HG03558 (cell line): ENCODE measurements around the gene CDRT4.

ENCODE experiments used
- ATAC-seq: cut with Tn5 transposase; IDR thresholded peaks from one replicate; pipeline ENCODE4 v1.9.1; 2021; ENCODE audit warnings: moderate number of reproducible peaks; ENCODE audit not compliant: unreplicated experiment; ENCODE audit errors: extremely low read depth

Gene CDRT4

GRCh38 chr17:15493693-15494035 is 26.2 kb upstream of the CDRT4 start:
- ATAC-seq: no peak

DNA sequence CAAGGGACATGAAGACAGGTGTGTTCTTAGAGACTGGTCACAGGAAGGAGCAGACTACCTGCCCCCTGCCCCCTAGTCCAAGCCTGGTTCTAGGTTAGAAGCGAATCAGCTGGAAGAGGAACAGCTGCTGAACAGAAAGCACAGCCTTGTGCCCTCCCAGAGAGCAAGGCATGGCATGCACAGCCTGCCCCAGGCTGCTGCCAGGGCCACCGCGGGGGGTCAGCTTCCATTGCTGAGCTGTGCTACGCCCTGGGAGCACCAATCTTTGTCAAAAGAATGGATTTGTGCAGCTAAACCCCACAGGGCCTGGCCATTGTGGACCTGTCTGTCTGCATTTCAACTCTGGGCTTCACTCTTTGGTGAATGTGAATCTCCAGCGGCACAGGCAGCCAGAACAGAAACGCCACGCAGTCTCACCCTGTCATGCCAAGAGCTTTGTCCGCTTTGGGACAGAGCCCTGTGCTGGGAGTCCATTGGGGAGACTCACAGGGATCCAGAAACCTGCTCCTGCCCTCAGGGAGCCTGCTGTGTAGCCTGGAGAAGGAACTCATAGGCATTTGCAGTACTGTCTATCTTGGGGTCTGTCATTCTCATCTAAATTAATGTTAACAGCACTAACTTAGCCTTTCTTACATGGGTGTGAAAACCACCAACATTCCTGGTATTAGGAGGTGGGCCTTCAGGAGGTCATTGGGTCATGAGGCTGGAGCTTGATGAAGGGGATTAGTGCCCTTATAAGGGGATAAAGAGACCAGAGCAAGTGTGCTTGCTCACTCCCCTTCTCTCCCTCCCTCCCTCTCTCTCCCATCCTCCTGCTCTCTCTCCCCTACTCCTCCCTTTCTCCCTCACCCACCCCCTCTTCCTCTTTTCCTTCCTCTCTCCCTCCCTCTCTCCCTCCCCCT is 25.6 kb upstream of the CDRT4 start:
- no peak for ATAC-seq

GRCh38 chr17:15492186-15492585 is 24.8 kb upstream of the CDRT4 start:
- no peak for ATAC-seq

DNA sequence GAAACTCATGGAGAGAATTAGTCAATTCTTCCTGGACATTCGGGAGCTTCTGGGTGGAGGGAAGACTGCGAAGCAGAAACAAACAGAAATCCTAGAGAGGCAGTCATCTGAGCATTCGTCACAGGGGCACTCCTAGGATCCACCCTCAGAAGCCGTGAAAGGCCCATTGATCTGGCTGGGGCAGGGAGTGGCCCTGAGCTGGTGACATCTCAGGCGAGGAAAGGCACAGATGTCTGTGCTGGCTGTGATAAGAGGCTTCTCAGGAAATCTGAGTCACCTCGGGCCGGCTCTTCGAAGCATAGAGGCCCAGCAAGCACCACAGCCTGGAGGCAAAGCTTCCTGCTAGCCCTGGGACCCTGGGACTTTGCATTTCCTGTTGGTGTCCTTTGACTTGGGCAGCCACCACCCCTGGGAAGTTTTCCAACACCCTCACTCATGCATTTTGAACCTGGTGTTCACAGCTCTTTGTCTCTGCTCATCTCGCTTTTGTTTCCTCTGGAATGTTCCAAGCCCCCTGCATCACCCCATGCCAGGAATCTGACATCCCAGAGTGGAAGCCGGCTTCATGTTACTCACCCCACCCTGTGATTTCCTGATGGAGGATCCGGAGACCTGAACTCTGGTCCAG is 23.3 kb upstream of the CDRT4 start:
- no peak for ATAC-seq

DNA sequence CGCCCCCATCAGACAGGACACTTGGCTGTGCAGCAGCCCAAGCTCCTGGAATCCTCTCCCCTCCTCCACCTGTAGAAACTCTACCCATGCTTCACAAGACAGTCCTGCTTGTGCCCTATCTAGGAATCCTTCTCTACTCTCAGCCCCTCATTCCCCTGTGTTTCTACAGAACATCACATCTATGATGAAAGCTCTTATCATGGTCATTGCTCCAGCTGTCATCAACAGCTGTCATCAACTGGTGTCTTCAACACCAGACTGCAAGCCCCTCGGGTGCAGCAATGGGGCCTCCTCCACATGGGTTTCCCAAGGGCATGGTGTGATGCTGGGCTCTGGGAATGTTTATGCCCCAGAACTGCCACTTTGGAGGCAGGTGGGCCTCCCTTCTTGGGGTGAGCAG is 21.1 kb upstream of the CDRT4 start:
- no peak for ATAC-seq

- ATAC-seq: no peak
These were observed 17.6 kb upstream of the CDRT4 start for GRCh38 chr17:15485045-15485444.

DNA sequence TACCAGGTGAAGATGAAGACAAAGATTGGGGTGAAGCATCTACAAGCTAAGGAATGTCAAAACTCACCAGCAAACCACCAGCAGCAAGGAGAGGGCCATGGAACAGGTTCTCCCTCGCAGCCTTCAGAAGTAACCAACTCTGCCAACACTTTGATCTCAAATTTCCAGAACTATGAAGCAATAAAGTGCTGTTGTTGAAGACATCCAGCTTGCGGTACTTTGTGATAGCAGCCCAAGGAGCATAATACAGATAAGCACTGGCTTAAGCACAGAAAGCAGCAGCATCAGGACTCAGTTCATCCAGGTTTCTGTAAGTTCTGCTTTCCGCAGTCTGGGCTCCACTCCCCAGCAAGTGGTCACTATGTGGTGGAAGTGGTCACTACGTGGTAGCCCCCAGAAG is 16.0 kb upstream of the CDRT4 start:
- no peak for ATAC-seq

DNA sequence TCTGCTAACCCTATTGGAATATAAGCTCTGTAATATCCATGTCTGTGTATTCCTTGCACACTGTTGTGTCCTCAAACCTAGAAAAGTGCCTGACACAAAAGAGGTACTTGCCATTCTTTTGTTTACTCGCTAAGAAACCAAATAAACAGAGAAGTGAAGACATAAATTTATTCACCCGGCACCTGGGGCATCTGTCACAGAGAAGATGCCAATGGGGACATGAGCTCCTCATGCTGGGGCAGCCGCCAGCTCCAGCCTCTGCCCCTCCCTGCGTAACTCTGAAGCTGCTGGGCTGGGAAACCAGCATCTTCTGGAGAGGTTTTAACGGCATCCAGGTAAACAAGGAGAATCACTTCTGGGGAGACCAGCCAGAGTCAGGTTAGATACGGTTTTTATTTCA is 15.1 kb upstream of the CDRT4 start:
- no peak for ATAC-seq

DNA sequence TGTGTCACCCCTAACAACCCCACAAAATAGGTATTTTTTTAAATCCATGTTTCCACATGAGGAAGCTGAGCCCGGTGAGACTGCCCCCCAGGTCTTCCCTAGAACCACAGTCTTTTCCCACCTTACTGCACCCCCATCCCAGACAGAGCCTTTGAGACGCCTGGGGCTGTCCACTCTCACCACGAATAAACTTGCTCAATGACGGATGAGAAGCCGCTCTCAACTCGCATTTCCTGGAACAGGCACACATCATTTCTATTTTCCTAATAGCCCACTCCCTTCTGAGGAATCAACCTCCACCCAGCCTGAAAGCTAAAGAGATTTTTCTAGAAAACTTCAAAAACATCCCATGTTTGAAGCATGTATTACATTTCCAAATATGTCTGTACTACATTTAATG is 14.1 kb upstream of the CDRT4 start:
- ATAC-seq: no peak

GRCh38 chr17:15480204-15480603 is 12.8 kb upstream of the CDRT4 start:
- ATAC-seq: no peak

DNA sequence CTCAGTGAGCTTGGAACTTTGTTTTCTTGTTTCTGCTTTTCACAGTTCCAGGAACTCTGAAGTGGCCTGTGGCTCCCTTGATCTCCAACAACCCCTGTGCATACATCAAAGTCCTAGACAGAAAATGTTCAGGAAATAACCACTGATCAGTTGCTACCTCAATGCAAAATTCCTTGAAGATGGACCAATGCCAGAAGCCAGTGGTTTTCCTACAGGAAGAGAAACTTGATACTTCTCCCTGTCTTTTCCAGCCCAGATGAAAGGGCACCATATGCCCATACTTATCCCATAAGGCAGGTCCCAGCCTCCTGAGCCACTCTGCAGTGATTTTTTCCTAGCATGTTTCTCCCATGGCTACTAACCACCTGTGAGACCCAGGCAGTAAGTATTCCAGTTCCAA is 12.3 kb upstream of the CDRT4 start:
- ATAC-seq: no peak

DNA sequence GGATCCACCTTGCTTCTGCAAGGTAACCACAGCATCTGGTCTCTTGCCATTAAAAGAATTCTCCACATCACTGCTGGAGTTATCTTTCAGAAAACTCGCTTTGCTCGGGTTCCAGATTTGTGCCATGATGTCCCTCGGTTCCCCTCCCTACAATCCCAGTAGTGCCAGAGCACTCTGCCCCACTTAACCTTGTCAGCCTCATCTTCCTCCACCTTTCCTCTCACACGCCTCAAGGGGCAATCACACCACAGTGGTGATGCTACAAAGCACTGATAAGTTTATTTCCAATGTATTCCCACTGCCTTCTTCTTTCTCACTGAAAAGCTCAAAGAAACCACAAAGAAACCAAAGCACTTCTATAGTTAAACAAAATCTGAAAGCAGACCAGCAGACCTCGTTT is 11.4 kb upstream of the CDRT4 start:
- no peak for ATAC-seq

DNA sequence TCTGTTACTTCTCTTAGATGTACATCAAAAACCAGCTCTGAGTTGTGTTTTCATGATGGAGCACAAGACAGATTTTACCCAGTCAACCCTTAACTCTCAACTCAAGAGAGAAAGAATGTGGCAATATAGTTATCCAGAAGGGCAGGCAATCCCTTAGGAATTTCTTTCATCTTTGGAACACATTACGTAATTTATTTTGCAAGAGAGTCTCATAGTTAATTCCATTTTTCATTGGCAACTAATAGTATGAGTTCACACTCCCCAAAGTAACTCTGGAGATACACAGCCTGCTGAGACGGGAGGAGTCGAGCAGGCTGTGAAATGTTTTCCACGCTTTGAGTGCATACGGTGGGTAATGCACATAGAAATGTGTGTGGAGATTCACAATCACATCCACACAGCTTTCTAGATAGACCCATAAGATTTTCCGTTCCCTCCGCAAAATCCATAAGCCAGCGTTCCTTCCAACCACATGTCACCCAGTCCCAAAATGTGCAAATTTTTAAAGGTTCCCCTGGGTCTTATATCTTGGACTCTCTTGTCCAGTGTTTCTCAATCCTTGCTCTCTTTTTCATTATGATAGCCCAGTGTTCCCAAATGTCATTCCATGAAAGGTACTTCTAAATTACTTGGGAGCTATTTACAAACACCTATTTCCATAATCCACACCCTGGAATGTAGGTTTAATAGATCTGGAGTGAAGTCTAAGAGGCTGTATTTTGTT is 8.4 kb upstream of the CDRT4 start:
- no peak for ATAC-seq

DNA sequence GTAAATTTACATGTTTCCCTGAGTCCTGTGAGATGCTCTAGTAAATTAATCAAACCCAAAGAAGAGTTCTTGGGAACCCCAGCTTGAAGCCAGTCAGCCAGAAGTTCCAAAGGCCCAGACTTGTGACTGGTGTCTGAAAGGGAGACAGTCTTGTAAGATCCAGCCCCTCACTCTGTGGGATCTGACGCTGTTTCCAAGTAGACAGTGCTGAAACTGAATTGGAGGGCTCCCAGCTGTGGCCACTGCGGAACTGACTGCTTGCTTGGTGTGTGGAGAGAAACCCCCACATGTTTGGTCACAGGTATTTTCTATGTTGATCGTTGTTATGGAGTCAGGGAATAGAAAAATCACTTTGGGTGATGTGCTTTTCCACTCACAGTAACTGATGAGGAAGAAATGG is 5.5 kb upstream of the CDRT4 start:
- no peak for ATAC-seq

GRCh38 chr17:15470536-15470935 is 3.1 kb upstream of the CDRT4 start:
- no peak for ATAC-seq

DNA sequence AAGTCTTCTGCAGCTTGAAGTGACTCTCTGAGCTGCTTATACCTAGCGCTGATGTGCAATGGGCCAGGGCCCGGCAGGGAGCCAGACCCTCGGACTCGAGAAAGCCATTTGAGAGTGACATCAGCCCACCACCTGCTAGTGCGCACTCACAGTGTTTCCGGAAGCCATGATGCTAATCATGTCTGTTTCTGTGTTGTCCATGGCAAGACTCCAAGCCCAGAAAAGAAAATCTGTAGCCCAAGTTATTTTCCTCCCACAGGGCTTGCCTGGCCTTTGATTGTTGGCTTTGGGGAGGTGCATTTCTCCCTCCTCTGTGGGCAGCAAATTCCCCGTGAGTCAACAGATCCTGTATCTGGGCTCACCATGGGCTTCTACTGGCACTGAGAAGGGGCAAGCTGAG is 1.8 kb upstream of the CDRT4 start:
- no peak for ATAC-seq

- no peak for ATAC-seq
These were observed 705 bp upstream of the CDRT4 start for GRCh38 chr17:15468126-15468525.

DNA sequence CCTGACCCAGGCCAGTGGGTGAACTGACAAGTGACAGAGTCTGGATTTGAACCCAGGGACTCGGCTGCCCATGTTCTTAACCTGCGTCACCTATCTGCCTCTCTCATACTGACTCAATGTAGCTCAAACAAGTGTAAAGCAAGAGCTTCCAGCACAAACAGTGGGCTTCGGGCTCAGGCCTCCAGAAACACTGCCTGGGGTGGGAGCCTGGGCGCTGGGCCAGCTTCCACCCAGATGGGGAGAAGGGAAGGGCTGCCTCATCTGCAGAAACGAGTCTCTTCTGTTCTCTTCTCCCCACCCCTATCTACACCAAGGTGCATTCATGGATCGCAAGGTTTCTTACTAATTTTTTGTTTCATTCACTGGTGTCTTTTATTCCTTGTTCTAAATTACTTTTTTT is 1.3 kb downstream of the CDRT4 start:
- ATAC-seq: no peak

- no peak for ATAC-seq
These were observed 2.2 kb downstream of the CDRT4 start for GRCh38 chr17:15465045-15465701.

DNA sequence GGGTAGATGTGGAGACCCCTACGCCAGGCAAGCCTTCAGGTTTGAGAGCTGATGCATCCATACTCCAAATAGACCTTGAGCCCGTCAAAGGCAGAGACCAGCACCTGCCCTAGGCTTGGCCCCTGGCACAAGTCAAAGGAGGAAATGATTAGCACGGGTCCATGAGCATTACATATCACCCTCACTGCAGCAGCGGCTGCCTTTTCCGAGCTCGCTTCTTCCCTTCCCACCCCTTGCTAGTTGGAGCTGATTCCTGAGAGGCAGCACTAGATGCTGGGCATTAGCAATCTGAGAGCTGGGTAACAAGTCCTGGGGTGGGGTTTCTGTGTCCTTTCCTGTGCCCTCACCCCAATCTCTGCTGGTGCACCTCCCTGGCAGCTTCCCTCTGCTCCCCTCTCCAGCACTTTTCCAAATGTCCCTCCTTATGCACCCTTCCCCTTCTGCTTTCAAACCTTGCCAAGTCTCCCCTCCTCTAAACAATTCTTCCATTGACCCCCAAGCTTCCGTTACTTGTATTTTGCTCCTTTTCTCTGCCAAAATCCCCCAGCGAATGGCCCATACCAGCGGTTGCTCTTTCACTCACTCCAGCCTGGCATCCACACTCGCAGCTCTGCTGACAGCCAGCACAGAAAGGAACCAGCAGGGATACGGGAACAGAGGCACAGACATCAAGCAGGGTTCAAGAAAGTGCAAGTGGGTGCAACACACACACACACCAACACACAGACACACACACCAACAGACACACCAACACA is 3.0 kb downstream of the CDRT4 start:
- ATAC-seq: no peak
